Suprapubic skin (tissue), 4 donors: ENCODE measurements around the gene ING3. TPM values are rescaled to one million over a fixed set of nuclear protein-coding genes. Genes with fewer than 3 reads are reported as not detected.
"Not testable (repeated sequence)": the region's sequence is repeated elsewhere in the genome, so short reads cannot be mapped to it uniquely, and the experiment has no call there.

Source experiments
- DNase-seq, 2 donors: peaks; one replicate each; pipeline ENCODE4 v3.0.0-alpha.2; 2019; ENCODE audit warnings: low spot score in 2 of 2
- H3K27ac ChIP-seq: fragments of 200-600 bp; sonication (generic); one replicate; pipeline ENCODE4 v1.5.1; 2019
- H3K27me3 ChIP-seq: fragments of 200-600 bp; sonication (generic); one replicate; pipeline ENCODE4 v1.5.1; 2019
- H3K36me3 ChIP-seq: fragments of 200-600 bp; sonication (generic); one replicate; pipeline ENCODE4 v1.5.1; 2019
- H3K4me1 ChIP-seq: fragments of 200-600 bp; sonication (generic); one replicate; pipeline ENCODE4 v1.5.1; 2019
- H3K4me3 ChIP-seq: fragments of 200-600 bp; sonication (generic); one replicate; pipeline ENCODE4 v1.5.1; 2019; ENCODE audit warnings: mild to moderate bottlenecking
- H3K9me3 ChIP-seq: fragments of 200-600 bp; sonication (generic); one replicate; pipeline ENCODE4 v1.5.1; 2019
- CTCF ChIP-seq, 2 donors: fragments of 200-600 bp in 1 of 2; fragments of 450-650 bp in 1 of 2; sonication (generic) in 1 of 2; IDR thresholded peaks; one replicate each; pipeline ENCODE4 v1.5.1; 2016 to 2019; ENCODE audit warnings: antibody characterized with exemption in 2 of 2, mild to moderate bottlenecking in 1 of 2, moderate library complexity in 1 of 2
- EP300 ChIP-seq: sonication (generic); formaldehyde crosslinking; IDR thresholded peaks from one replicate; pipeline ENCODE4 v1.6.1; 2017; ENCODE audit warnings: antibody characterized with exemption
- POLR2A ChIP-seq, 2 donors: fragments of 450-650 bp; IDR thresholded peaks; one replicate each; pipeline ENCODE4 v1.6.1; 2017; ENCODE audit warnings: antibody characterized with exemption in 2 of 2, mild to moderate bottlenecking in 2 of 2, moderate library complexity in 2 of 2
- POLR2AphosphoS5 ChIP-seq, 3 donors: sonication (generic); formaldehyde crosslinking; IDR thresholded peaks; one replicate each; pipeline ENCODE4 v1.6.1; 2017; ENCODE audit warnings: antibody characterized with exemption in 3 of 3
- WGBS: methylation state at CpG from one replicate; pipeline ENCODE4 v1.1.5; 2018; 5-methylcytosine and 5-hydroxymethylcytosine counted together
- total RNA-seq, 4 donors: library from RNA; depleted of rRNA; stranded (reverse); fragments of >200 nt; gene quantifications; one replicate each; pipeline ENCODE4 v1.1.0, GENCODE V29; 2016

ING3 gene
- total RNA-seq, 4 donors from 2014 or later, result 12.6 to 17.8 (median 16.2) TPM

- H3K27ac ChIP-seq, result no peak overlapping the region
- no peaks in the 10 kb centered on the region for H3K4me1 ChIP-seq
- 14% methylated on average over 1 of the region's 1 CpG for WGBS
- no peak for TF ChIP-seq CTCF (IDR thresholded peaks at IDR 0.05)
- TF ChIP-seq EP300, result no peak
- no peak for TF ChIP-seq POLR2A (IDR thresholded peaks at IDR 0.05)
- no peak for TF ChIP-seq POLR2AphosphoS5 (IDR thresholded peaks at IDR 0.05)
- H3K27me3 ChIP-seq, result no peaks in the 10 kb centered on the region
- no peak overlapping the region for H3K4me3 ChIP-seq
- H3K9me3 ChIP-seq, result no peaks in the 10 kb centered on the region
- peaks cover 17% of the 10 kb centered on the region for H3K36me3 ChIP-seq
- no peak for DNase-seq
These were observed 29.4 kb downstream of the ING3 start for GRCh38 chr7:120979765-120980499.

GRCh38 chr7:120981117-120981516 lies 30.5 kb downstream of the ING3 start:
- DNase-seq, result no peak
- no peaks in the 10 kb centered on the region for H3K9me3 ChIP-seq
- WGBS, result 78% methylated on average over 1 of the region's 1 CpG
- TF ChIP-seq EP300, result no peak
- TF ChIP-seq CTCF (IDR thresholded peaks at IDR 0.05), result no peak
- no peak for TF ChIP-seq POLR2AphosphoS5 (IDR thresholded peaks at IDR 0.05)
- TF ChIP-seq POLR2A (IDR thresholded peaks at IDR 0.05), result no peak
- H3K27ac ChIP-seq, result no peak overlapping the region
- no peak overlapping the region for H3K4me3 ChIP-seq
- peaks cover 6% of the 10 kb centered on the region for H3K36me3 ChIP-seq
- H3K4me1 ChIP-seq, result no peaks in the 10 kb centered on the region
- H3K27me3 ChIP-seq, result no peaks in the 10 kb centered on the region

- Histone ChIP-seq H3K27me3 (no peaks in the 10 kb centered on the region), H3K4me3 (no peak overlapping the region), H3K36me3 (no peaks in the 10 kb centered on the region), H3K9me3 (no peaks in the 10 kb centered on the region), H3K4me1 (no peaks in the 10 kb centered on the region), H3K27ac (no peak overlapping the region)
- TF ChIP-seq EP300 (no peak), POLR2AphosphoS5 (IDR thresholded peaks at IDR 0.05) (no peak), POLR2A (IDR thresholded peaks at IDR 0.05) (no peak), CTCF (IDR thresholded peaks at IDR 0.05) (no peak)
- no peak for DNase-seq
- 69% methylated on average over 4 of the region's 4 CpGs for WGBS
These were observed 31.5 kb downstream of the ING3 start for GRCh38 chr7:120981888-120982615.

- H3K9me3 ChIP-seq, H3K4me1 ChIP-seq, H3K4me3 ChIP-seq, H3K27me3 ChIP-seq, H3K36me3 ChIP-seq, H3K27ac ChIP-seq, DNase-seq: not testable (repeated sequence)
- WGBS, result 95% methylated on average over 7 of the region's 8 CpGs
These were observed 33.0 kb downstream of the ING3 start for GRCh38 chr7:120983592-120983991.

GRCh38 chr7:120984406-120984805 lies 33.8 kb downstream of the ING3 start:
- H3K36me3 ChIP-seq, result no peaks in the 10 kb centered on the region
- H3K27ac ChIP-seq, result no peak overlapping the region
- 93% methylated on average over 3 of the region's 3 CpGs for WGBS
- no peaks in the 10 kb centered on the region for H3K9me3 ChIP-seq
- DNase-seq, result no peak
- TF ChIP-seq CTCF (IDR thresholded peaks at IDR 0.05), result no peak
- no peak for TF ChIP-seq POLR2AphosphoS5 (IDR thresholded peaks at IDR 0.05)
- TF ChIP-seq POLR2A (IDR thresholded peaks at IDR 0.05), result no peak
- TF ChIP-seq EP300, result no peak
- H3K4me3 ChIP-seq, result no peak overlapping the region
- peaks cover 2% of the 10 kb centered on the region for H3K27me3 ChIP-seq
- H3K4me1 ChIP-seq, result peaks cover 8% of the 10 kb centered on the region
